Stomach (tissue), 9 donors: ENCODE measurements around the gene SLC7A5. TPM values are rescaled to one million over a fixed set of nuclear protein-coding genes. Genes with fewer than 3 reads are reported as not detected.
A peak's percentile ranks its signal among the peaks of the same experiment; 100 is the strongest.
"Not testable (repeated sequence)": the region's sequence is repeated elsewhere in the genome, so short reads cannot be mapped to it uniquely, and the experiment has no call there.

Source experiments
- DNase-seq, 2 donors: peaks; one replicate each; pipeline versions ENCODE4 v3.0.0 to v3.0.0-alpha.2; 2013 to 2019
- H3K27ac ChIP-seq, 5 donors: fragments of 200-600 bp in 4 of 5; sonication (generic) in 4 of 5; one replicate each; pipeline ENCODE4 v1.5.1; 2013 to 2019; ENCODE audit warnings: mild to moderate bottlenecking in 1 of 5, moderate library complexity in 1 of 5
- H3K27me3 ChIP-seq, 3 donors: fragments of 200-600 bp; sonication (generic); one replicate each; pipeline ENCODE4 v1.5.1; 2017 to 2019; ENCODE audit warnings: mixed run types in 1 of 3
- H3K36me3 ChIP-seq, 4 donors: fragments of 200-600 bp; sonication (generic); 1 replicate in 3 of 4; 2 replicates in 1 of 4; pipeline ENCODE4 v1.5.1; 2016 to 2019
- H3K4me1 ChIP-seq, 4 donors: fragments of 200-600 bp; sonication (generic); one replicate each; pipeline ENCODE4 v1.5.1; 2016 to 2019
- H3K4me3 ChIP-seq, 4 donors: fragments of 200-600 bp; sonication (generic) in 3 of 4; one replicate each; pipeline ENCODE4 v1.5.1; 2016 to 2019; ENCODE audit warnings: mild to moderate bottlenecking in 1 of 4
- H3K9me3 ChIP-seq, 4 donors: fragments of 200-600 bp; sonication (generic); one replicate each; pipeline ENCODE4 v1.5.1; 2016 to 2019
- CTCF ChIP-seq, 7 experiments: fragments of 450-650 bp in 4 of 7; fragments of 200-600 bp in 3 of 7; sonication (generic) in 3 of 7; IDR thresholded peaks; one replicate each; pipeline ENCODE4 v1.5.1; 2016 to 2019; ENCODE audit warnings: antibody characterized with exemption in 7 of 7, control low read depth in 2 of 7, mild to moderate bottlenecking in 1 of 7
- EP300 ChIP-seq: sonication (generic); formaldehyde crosslinking; IDR thresholded peaks from one replicate; pipeline ENCODE4 v1.6.1; 2017; ENCODE audit warnings: antibody characterized with exemption
- POLR2A ChIP-seq, 4 donors: fragments of 450-650 bp; IDR thresholded peaks; one replicate each; pipeline ENCODE4 v1.6.1; 2016; ENCODE audit warnings: antibody characterized with exemption in 4 of 4, control low read depth in 2 of 4, mild to moderate bottlenecking in 1 of 4, moderate library complexity in 1 of 4
- POLR2AphosphoS5 ChIP-seq, 3 donors: sonication (generic); formaldehyde crosslinking; IDR thresholded peaks; one replicate each; pipeline ENCODE4 v1.6.1; 2016; ENCODE audit warnings: antibody characterized with exemption in 3 of 3
- WGBS, 5 donors: extraction: QIAGEN DNeasy Blood & Tissue Kit in 3 of 5; methylation state at CpG; one replicate each; pipeline versions ENCODE4 v1.1.5 to v1.1.7; 2013 to 2018; 5-methylcytosine and 5-hydroxymethylcytosine counted together
- intact Hi-C: fragments of 100-400 bp; cut with DNase I; formaldehyde crosslinking; loops from one replicate; pipeline ENCODE4 v1.15.1; 2023; ENCODE audit warnings: low total_unique reads
- polyA plus RNA-seq, 3 donors: library from polyadenylated mRNA; stranded (reverse); fragments of 200-250 nt; gene quantifications; one replicate each; pipeline ENCODE4 v1.2.3, GENCODE V29; 2013
- total RNA-seq, 5 donors: library from RNA; depleted of rRNA; stranded (reverse); fragments of >200 nt; gene quantifications; one replicate each; pipeline versions ENCODE4 v1.1.0 to v1.2.3, GENCODE V29; 2014 to 2016
- donor health status: healthy with polysubstance abuse.
- donor health status: Bipolar disorder and iron deficiency.
- donor health status: healthy.

SLC7A5 gene
- total and polyA plus RNA-seq, 8 donors, result 1.4 to 74.8 (median 10.0) TPM

GRCh38 chr16:87789437-87790291, 79.6 kb downstream of the SLC7A5 start:
- peak; percentile 60 to 68 for DNase-seq
- Histone ChIP-seq H3K27ac (peak overlapping the region; percentile 12 to 89 (median 74)), H3K4me3 (no peak overlapping the region)

GRCh38 chr16:87788730-87789436, 80.4 kb downstream of the SLC7A5 start:
- Histone ChIP-seq H3K27ac (peak overlapping the region in 4 of 5 donors; percentile 67 to 89 (median 76)), H3K4me1 (peaks cover 14 to 34% (median 28%) of the 10 kb centered on the region in 4 donors)
- H3K4me3 ChIP-seq, H3K36me3 ChIP-seq, DNase-seq, H3K27me3 ChIP-seq, H3K9me3 ChIP-seq, intact Hi-C loops: not testable (repeated sequence)
- WGBS, 5 donors, result 80 to 89% (median 87%) methylated on average over 10 of the region's 10 CpGs

More at GRCh38 chr16:87789437-87790291, 79.6 kb downstream of the SLC7A5 start:
- H3K4me1 ChIP-seq, result peaks cover 14 to 33% (median 26%) of the 10 kb centered on the region in 4 donors
- no peaks in the 10 kb centered on the region for H3K27me3 ChIP-seq
- H3K9me3 ChIP-seq, result no peaks in the 10 kb centered on the region
- TF ChIP-seq POLR2AphosphoS5 (IDR thresholded peaks at IDR 0.05) (peak in 2 of 3 donors; percentile 21 to 79), CTCF (IDR thresholded peaks at IDR 0.05) (no peak), EP300 (peak; percentile 75)
- WGBS, 5 donors, result 59 to 74% (median 68%) methylated on average over 17 to 20 of the region's 20 CpGs
- intact Hi-C loops, result no loop called here
- no peaks in the 10 kb centered on the region for H3K36me3 ChIP-seq

- intact Hi-C loops, H3K27me3 ChIP-seq, H3K9me3 ChIP-seq, H3K36me3 ChIP-seq, H3K4me3 ChIP-seq, DNase-seq: not testable (repeated sequence)
- WGBS, 5 donors, result 88 to 100% (median 97%) methylated on average over 2 of the region's 2 CpGs
- peak overlapping the region in 2 of 5 donors; percentile 30 to 89 for H3K27ac ChIP-seq
- peaks cover 14 to 34% (median 28%) of the 10 kb centered on the region in 4 donors for H3K4me1 ChIP-seq
Observed at GRCh38 chr16:87787451-87788091, 81.7 kb downstream of the SLC7A5 start.

- Histone ChIP-seq H3K4me3 (no peak overlapping the region), H3K36me3 (no peaks in the 10 kb centered on the region), H3K27me3 (no peaks in the 10 kb centered on the region), H3K27ac (peak overlapping the region in 2 of 5 donors; percentile 13 to 50), H3K4me1 (peaks cover 6 to 31% (median 17%) of the 10 kb centered on the region in 4 donors), H3K9me3 (no peaks in the 10 kb centered on the region)
- peak in 1 of 3 donors; percentile 20 for TF ChIP-seq POLR2AphosphoS5 (IDR thresholded peaks at IDR 0.05)
- TF ChIP-seq POLR2A (IDR thresholded peaks at IDR 0.05), result no peak
- DNase-seq, result no peak
- intact Hi-C loops, result loop anchor here (5.0 kb wide), 1 partner anchor 87 kb away; no protein-coding TSS in a partner anchor
- WGBS, 5 donors, result 28 to 51% (median 33%) methylated on average over 9 to 10 of the region's 10 CpGs
Observed at GRCh38 chr16:87784812-87785211, 84.5 kb downstream of the SLC7A5 start.

GRCh38 chr16:87782033-87782432, 87.3 kb downstream of the SLC7A5 start:
- intact Hi-C loops, result loop anchor here (5.0 kb wide), 1 partner anchor 90 kb away; no protein-coding TSS in a partner anchor
- H3K36me3 ChIP-seq, result no peaks in the 10 kb centered on the region
- TF ChIP-seq CTCF (IDR thresholded peaks at IDR 0.05), result no peak
- no peak for TF ChIP-seq EP300
- no peak for TF ChIP-seq POLR2A (IDR thresholded peaks at IDR 0.05)
- TF ChIP-seq POLR2AphosphoS5 (IDR thresholded peaks at IDR 0.05), result no peak
- H3K27ac ChIP-seq, result no peak overlapping the region
- H3K4me3 ChIP-seq, result no peak overlapping the region
- H3K4me1 ChIP-seq, result peaks cover 17 to 52% (median 28%) of the 10 kb centered on the region in 4 donors
- 83 to 92% (median 88%) methylated on average over 4 of the region's 4 CpGs for WGBS, 5 donors
- no peak for DNase-seq
- H3K27me3 ChIP-seq, result peaks cover 0 to 3% (median 0%) of the 10 kb centered on the region in 3 donors
- H3K9me3 ChIP-seq, result no peaks in the 10 kb centered on the region
